ENCODE measurements around the gene OR6J1.

Gene OR6J1

DNA sequence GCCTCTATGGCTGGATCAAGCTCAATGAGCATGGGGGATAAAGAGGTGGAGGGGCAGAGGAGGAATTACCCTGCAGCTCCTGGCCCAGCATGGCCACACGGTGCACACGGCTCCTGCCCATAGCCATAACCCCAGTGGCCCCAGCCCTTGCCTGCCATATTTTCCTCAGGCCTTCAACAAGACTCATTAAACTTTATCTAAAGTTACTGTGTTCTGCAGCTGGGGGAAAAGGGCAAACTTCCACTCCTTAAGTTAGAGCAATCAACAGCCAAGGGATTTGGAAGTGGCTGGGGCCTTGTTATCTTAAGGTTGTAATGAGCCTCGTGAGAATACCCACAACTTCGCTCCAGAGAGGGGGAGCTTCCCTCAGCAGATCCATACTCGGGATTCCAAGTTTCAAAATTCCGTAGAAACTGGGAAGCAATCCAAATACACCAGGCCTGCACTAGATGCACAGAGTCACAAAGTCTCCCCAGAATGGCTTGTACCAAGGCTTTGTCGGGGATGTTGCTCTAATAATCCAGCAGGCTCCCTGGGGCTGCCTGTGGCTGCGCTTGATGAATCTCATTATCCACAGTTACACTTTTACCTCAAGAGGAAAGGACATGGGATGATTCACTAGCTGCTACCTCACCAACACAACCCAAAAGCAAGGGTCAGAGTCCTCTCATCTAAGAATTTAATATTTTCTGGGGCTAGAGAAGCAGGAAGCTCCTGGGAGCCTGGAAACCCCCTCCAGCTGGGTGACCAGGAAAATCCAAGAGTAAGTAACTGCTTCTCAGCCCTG is 13.0 kb upstream of the OR6J1 start:
- H3K4me1 ChIP-seq = peaks cover 0 to 20% (median 9%) of the 10 kb centered on the region in 4 donors
- no peaks in the 10 kb centered on the region for H3K27me3 ChIP-seq
- H3K36me3 ChIP-seq = no peaks in the 10 kb centered on the region
- intact Hi-C loops (cut with DNase I; ENCODE audit: low total_unique reads) = no loop called here
- no peak overlapping the region for H3K4me3 ChIP-seq
- H3K9me3 ChIP-seq = no peaks in the 10 kb centered on the region
- peak overlapping the region; percentile 20 to 27 for H3K27ac ChIP-seq
- no peak for DNase-seq
- TF ChIP-seq, protein P1, sequence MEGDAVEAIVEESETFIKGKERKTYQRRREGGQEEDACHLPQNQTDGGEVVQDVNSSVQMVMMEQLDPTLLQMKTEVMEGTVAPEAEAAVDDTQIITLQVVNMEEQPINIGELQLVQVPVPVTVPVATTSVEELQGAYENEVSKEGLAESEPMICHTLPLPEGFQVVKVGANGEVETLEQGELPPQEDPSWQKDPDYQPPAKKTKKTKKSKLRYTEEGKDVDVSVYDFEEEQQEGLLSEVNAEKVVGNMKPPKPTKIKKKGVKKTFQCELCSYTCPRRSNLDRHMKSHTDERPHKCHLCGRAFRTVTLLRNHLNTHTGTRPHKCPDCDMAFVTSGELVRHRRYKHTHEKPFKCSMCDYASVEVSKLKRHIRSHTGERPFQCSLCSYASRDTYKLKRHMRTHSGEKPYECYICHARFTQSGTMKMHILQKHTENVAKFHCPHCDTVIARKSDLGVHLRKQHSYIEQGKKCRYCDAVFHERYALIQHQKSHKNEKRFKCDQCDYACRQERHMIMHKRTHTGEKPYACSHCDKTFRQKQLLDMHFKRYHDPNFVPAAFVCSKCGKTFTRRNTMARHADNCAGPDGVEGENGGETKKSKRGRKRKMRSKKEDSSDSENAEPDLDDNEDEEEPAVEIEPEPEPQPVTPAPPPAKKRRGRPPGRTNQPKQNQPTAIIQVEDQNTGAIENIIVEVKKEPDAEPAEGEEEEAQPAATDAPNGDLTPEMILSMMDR (IDR thresholded peaks at IDR 0.05) = no peak

DNA sequence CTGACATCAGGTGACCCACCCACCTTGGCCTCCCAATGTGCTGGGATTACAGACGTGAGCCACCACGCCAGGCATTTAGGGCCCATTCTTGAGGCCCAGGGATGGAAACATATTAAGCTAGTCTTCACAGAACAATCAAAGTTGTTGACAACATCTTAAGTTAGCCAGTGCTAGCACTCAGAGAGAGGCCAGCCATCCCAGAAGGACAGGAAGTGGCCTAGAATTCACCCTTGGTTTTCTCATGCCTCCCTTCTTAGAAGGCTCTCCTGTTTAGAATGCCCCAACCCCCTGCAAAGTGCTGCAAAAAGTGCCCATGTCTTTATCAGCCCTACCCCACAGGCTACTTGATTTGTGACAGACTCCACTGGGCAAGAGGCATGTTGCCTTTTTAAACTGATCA is 12.1 kb upstream of the OR6J1 start:
- H3K27me3 ChIP-seq = no peaks in the 10 kb centered on the region
- H3K9me3 ChIP-seq = no peaks in the 10 kb centered on the region
- no peak overlapping the region for H3K27ac ChIP-seq
- no peaks in the 10 kb centered on the region for H3K36me3 ChIP-seq
- no peak for DNase-seq
- intact Hi-C loops (cut with DNase I; ENCODE audit: low total_unique reads) = no loop called here
- no peak overlapping the region for H3K4me3 ChIP-seq
- TF ChIP-seq, protein P1 (IDR thresholded peaks at IDR 0.05) = no peak
- peaks cover 0 to 20% (median 9%) of the 10 kb centered on the region in 4 donors for H3K4me1 ChIP-seq

DNA sequence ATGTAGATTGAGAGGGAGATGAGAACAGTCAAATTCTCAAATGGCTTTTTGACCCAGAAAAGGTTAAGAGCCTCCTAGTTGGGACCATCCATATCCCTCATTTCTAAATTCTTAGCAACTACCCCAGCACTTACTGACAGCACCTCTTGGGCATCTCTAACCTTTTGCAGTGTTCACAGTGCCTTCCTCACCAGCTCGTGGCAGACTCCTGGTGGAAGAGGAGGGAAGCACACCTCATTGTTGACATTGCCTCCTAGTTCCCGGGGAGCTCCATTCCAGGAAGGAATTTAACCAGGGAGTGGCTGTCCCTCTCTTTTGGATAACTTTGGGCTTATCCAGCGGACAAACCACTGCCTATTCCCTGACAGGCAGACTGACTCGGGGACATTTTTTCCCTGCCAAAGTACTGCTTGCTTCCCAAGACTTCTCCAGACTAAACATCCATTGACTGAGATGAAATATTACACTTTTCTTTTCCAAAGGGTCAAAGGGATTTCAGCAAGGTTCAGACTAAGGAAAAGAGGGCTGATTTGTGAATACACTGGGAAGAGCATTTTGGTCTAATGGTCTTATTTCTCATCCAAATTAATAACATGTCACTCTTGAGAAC is 9.0 kb upstream of the OR6J1 start:
- H3K36me3 ChIP-seq = no peaks in the 10 kb centered on the region
- peaks cover 0 to 20% (median 9%) of the 10 kb centered on the region in 4 donors for H3K4me1 ChIP-seq
- no peak overlapping the region for H3K27ac ChIP-seq
- H3K9me3 ChIP-seq = no peaks in the 10 kb centered on the region
- intact Hi-C loops (cut with DNase I; ENCODE audit: low total_unique reads) = loop anchor here (5.0 kb wide), 1 partner anchor 96 kb away; no protein-coding TSS in a partner anchor
- TF ChIP-seq, protein P1 (IDR thresholded peaks at IDR 0.05) = peak; percentile 67 to 73
- DNase-seq = peak; percentile 40 to 72
- H3K4me3 ChIP-seq = no peak overlapping the region
- H3K27me3 ChIP-seq = no peaks in the 10 kb centered on the region

DNA sequence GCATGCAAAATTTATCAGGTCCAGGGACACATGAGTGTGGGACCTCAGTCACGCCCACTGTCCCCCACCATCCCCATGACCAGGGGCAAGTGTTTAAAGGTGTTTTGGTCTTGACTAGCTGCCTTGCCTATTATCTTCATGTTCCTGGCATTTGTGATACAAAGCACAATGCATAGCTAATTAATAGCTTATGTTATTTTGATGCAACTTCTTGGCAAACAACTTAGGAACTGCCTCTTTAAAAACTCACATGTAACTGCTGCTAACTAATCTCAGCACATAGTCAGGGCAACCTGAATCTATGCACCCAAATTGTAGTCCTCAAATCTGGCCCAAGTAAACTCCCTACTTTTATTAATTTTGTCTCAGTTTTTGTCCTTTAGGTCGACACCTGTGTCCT is 7.4 kb upstream of the OR6J1 start:
- Histone ChIP-seq H3K27me3 (no peaks in the 10 kb centered on the region), H3K9me3 (no peaks in the 10 kb centered on the region), H3K27ac (no peak overlapping the region), H3K4me1 (peaks cover 0 to 12% (median 0%) of the 10 kb centered on the region in 4 donors), H3K36me3 (no peaks in the 10 kb centered on the region), H3K4me3 (no peak overlapping the region)
- TF ChIP-seq, protein P1 (IDR thresholded peaks at IDR 0.05) = no peak
- DNase-seq = no peak
- intact Hi-C loops (cut with DNase I; ENCODE audit: low total_unique reads) = loop anchor here (5.0 kb wide), 1 partner anchor 94 kb away; no protein-coding TSS in a partner anchor

DNA sequence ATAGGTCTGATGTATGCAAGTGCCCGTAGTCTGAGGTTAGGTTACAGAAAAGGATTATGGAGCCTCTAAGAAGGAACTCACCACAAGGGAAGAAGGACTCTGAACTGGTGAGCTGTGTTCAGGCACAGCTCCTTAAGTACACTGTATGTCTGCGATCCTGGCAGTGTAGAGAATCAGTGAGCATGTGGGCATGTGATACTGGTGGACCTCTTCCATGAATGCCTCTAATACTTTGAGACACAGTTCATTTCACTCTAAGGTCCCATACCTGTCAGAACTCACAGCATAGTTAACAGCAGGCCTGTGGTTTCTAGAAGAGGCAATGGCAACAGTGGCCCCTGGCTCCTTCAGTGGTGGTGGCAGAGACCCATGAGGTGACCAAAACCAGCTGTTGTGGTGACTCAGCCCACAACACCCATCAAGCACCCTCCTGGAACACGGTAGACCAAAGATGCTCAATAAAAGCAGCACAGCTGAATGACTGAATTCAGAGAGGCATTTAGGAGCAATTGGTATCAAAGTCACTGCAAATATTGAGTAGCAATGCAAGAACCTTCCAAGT is 6.9 kb upstream of the OR6J1 start:
- Histone ChIP-seq H3K4me1 (peaks cover 0 to 8% (median 0%) of the 10 kb centered on the region in 4 donors), H3K36me3 (no peaks in the 10 kb centered on the region), H3K4me3 (no peak overlapping the region), H3K27ac (no peak overlapping the region), H3K9me3 (no peaks in the 10 kb centered on the region), H3K27me3 (no peaks in the 10 kb centered on the region)
- intact Hi-C loops (cut with DNase I; ENCODE audit: low total_unique reads) = loop anchor here (5.0 kb wide), 1 partner anchor 94 kb away; no protein-coding TSS in a partner anchor
- TF ChIP-seq, protein P1 (IDR thresholded peaks at IDR 0.05) = no peak
- no peak for DNase-seq

All from tibial artery (tissue), 4 donors.